CD8-positive, alpha-beta memory T cell (primary cell): ENCODE results near the gene EXD3. TPM values are rescaled to one million over a fixed set of nuclear protein-coding genes. Genes with fewer than 3 reads are reported as not detected.

Experiments used
- CTCF ChIA-PET: fragments of 350-600 bp; sonication (Branson Sonifier 250); formaldehyde crosslinking; loops from one replicate; lab custom pipeline; 2021; ENCODE audit warnings: antibody characterized with exemption; lab: Charles Lee
- POLR2A ChIA-PET: fragments of 350-600 bp; sonication (Branson Sonifier 250); formaldehyde crosslinking; loops from one replicate; lab custom pipeline; 2021; ENCODE audit warnings: antibody characterized with exemption; lab: Charles Lee
- DNase-seq, 5 donors: peaks; one replicate each; pipeline versions ENCODE4 v3.0.0 to v3.0.0-alpha.2; 2020 to 2022; ENCODE audit warnings: mixed read lengths in 1 of 5
- H3K27ac ChIP-seq: one replicate; pipeline ENCODE4 v1.7.0; 2013; ENCODE audit warnings: low read depth, mild to moderate bottlenecking, low read length, moderate library complexity
- H3K27me3 ChIP-seq: 2 replicates; pipeline ENCODE4 v1.7.0; 2013; ENCODE audit warnings: low read length, mild to moderate bottlenecking; ENCODE audit not compliant: insufficient read depth, poor library complexity, severe bottlenecking
- H3K36me3 ChIP-seq: 2 replicates; pipeline ENCODE4 v1.7.0; 2013; ENCODE audit warnings: mild to moderate bottlenecking, low read length, moderate library complexity; ENCODE audit not compliant: insufficient read depth
- H3K4me1 ChIP-seq: 2 replicates; pipeline ENCODE4 v1.7.0; 2013; ENCODE audit warnings: mild to moderate bottlenecking, low read length, moderate library complexity; ENCODE audit not compliant: insufficient read depth
- H3K4me3 ChIP-seq: 2 replicates; pipeline ENCODE4 v1.7.0; 2013; ENCODE audit warnings: mild to moderate bottlenecking, low read length
- H3K9me3 ChIP-seq: 2 replicates; pipeline ENCODE4 v1.7.0; 2013; ENCODE audit warnings: mild to moderate bottlenecking, low read length
- H3K27ac Mint-ChIP-seq, 8 donors: one replicate each; pipeline ENCODE4 v1.8.0; 2020 to 2021; ENCODE audit warnings: mixed read lengths in 8 of 8, mild to moderate bottlenecking in 6 of 8, inconsistent platforms in 3 of 8, moderate library complexity in 3 of 8
- H3K27me3 Mint-ChIP-seq, 2 donors: one replicate each; pipeline ENCODE4 v1.8.0; 2020 to 2021; ENCODE audit warnings: mixed read lengths in 2 of 2, mild to moderate bottlenecking in 1 of 2, moderate library complexity in 1 of 2
- H3K36me3 Mint-ChIP-seq, 3 donors: one replicate each; pipeline ENCODE4 v1.8.0; 2020 to 2021; ENCODE audit warnings: mixed read lengths in 3 of 3, inconsistent platforms in 1 of 3, mild to moderate bottlenecking in 1 of 3
- H3K4me1 Mint-ChIP-seq, 3 donors: one replicate each; pipeline ENCODE4 v1.8.0; 2020 to 2021; ENCODE audit warnings: mixed read lengths in 3 of 3, inconsistent platforms in 1 of 3, mild to moderate bottlenecking in 1 of 3
- H3K4me3 Mint-ChIP-seq, 7 donors: one replicate each; pipeline ENCODE4 v1.8.0; 2020 to 2021; ENCODE audit warnings: mixed read lengths in 7 of 7, mild to moderate bottlenecking in 6 of 7, moderate library complexity in 4 of 7, inconsistent platforms in 2 of 7
- H3K9me3 Mint-ChIP-seq, 5 donors: one replicate each; pipeline ENCODE4 v1.8.0; 2020 to 2022; ENCODE audit warnings: mixed read lengths in 5 of 5, mild to moderate bottlenecking in 3 of 5, moderate library complexity in 2 of 5, inconsistent platforms in 1 of 5
- polyA plus RNA-seq: library from polyadenylated mRNA; unstranded; fragments of 300-500 nt; fragmentation: Illumina TruSeq; gene quantifications from one replicate; pipeline ENCODE4 v1.2.3, GENCODE V29; 2021
- total RNA-seq, 2 experiments: library from RNA; stranded (reverse); gene quantifications; one replicate each; pipeline ENCODE4 v1.2.3, GENCODE V29; 2021

Gene EXD3
- total and polyA plus RNA-seq, 3 experiments from 2014 or later: 4.8 to 6.7 (median 6.6) TPM

DNA sequence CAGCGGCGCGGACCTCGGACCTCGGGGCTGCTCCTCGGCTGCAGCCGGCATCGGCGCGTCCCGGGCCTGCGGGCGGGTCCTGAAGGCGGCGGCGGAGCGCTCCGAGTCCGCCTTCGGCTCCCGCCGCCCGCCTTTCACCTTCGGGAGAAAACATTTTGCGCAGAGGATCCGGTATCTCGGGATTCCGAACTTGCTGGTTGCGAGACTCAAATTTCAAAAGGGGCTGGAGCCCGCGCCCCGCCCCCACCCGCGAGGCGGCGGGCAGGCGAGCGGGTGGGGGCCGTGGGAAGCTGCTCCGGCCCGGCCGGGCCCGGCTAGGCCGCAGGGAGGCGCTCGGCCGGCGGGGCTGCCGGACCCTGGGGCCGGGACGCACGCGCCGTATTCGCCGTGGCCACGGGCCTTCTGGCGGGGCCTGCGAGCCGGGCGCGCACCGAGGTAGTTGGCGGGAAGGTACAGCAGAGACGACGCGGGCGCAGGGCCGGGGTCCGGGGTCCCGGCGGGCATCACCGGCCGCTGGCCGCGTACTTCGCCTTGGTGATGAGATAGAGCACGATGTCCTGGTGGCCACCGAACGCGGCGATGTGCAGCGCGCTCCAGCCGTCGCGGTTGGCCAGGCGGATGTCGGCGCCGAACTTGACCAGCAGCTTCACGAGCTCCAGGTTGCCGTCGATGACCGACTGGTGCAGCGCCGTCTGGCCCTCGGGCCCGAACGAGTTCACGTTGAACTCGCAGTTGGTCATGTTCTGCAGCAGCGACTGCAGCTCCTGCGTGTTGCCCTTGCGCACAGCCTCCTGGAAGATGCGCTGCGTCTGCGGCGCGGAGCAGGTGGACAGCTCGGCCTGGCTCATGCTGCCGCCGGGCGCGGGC lies 121.6 kb downstream of the EXD3 start:
- Mint-ChIP-seq H3K36me3 (no peaks in the 10 kb centered on the region), H3K4me1 (peaks cover 5 to 19% (median 7%) of the 10 kb centered on the region in 3 donors), H3K4me3 (peak overlapping the region; percentile 68 to 87 (median 82)), H3K27ac (no peak overlapping the region), H3K9me3 (peaks cover 0 to 2% (median 0%) of the 10 kb centered on the region in 5 donors), H3K27me3 (peaks cover 16 to 21% of the 10 kb centered on the region in 2 donors)
- Histone ChIP-seq H3K4me3 (peak overlapping the region; percentile 19), H3K36me3 (no peaks in the 10 kb centered on the region), H3K9me3 (no peaks in the 10 kb centered on the region), H3K4me1 (peaks cover 26% of the 10 kb centered on the region), H3K27me3 (peaks cover 37% of the 10 kb centered on the region), H3K27ac (peak overlapping the region; percentile 64)
- no peak for DNase-seq
- CTCF ChIA-PET: interaction anchor here (0.7 to 1.5 kb wide), 2 partner anchors 64 to 142 kb away, joined by 4 read pairs; no protein-coding TSS in a partner anchor
- POLR2A ChIA-PET: interaction anchor here (0.6 to 1.3 kb wide), 2 partner anchors 122 to 250 kb away, joined by 3 to 4 read pairs; partner anchors contain the start of genes EXD3, MRPL41 and NOXA1

DNA sequence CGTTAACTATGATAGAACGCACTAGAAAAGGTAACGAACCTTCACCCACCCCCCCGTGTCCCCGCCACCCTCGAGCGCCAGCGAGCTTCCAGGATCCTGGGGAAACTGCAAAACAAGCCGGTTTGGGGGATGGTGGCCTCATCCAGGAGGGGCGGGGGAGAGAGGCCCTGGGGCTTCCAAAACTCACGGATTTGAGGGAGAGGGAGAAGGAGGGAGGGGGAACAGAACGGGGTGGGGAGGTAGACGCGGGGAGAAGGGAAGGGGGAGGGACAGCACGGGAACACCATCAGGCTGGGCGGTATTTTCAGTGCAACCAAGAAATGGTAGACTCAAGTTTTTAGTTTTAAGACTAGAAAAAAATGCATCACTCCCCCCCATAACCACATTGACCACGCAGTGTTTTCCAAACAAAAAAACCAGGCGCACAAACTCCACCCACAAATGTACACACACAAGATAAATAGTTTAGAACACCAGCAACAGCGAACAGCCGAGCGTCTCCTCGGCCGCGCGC lies 122.3 kb downstream of the EXD3 start:
- H3K4me3 Mint-ChIP-seq: peak overlapping the region; percentile 70 to 87 (median 82)
- peaks cover 5 to 19% (median 7%) of the 10 kb centered on the region in 3 donors for H3K4me1 Mint-ChIP-seq
- peaks cover 0 to 2% (median 0%) of the 10 kb centered on the region in 5 donors for H3K9me3 Mint-ChIP-seq
- peaks cover 16 to 22% of the 10 kb centered on the region in 2 donors for H3K27me3 Mint-ChIP-seq
- peak overlapping the region; percentile 64 for H3K27ac ChIP-seq
- no peaks in the 10 kb centered on the region for H3K36me3 ChIP-seq
- no peaks in the 10 kb centered on the region for H3K9me3 ChIP-seq
- no peaks in the 10 kb centered on the region for H3K36me3 Mint-ChIP-seq
- H3K4me3 ChIP-seq: peak overlapping the region; percentile 19
- H3K4me1 ChIP-seq: peaks cover 21% of the 10 kb centered on the region
- DNase-seq: no peak
- no peak overlapping the region for H3K27ac Mint-ChIP-seq
- ChIA-PET POLR2A (no interaction called here), CTCF (no interaction called here)
- H3K27me3 ChIP-seq: peaks cover 40% of the 10 kb centered on the region

DNA sequence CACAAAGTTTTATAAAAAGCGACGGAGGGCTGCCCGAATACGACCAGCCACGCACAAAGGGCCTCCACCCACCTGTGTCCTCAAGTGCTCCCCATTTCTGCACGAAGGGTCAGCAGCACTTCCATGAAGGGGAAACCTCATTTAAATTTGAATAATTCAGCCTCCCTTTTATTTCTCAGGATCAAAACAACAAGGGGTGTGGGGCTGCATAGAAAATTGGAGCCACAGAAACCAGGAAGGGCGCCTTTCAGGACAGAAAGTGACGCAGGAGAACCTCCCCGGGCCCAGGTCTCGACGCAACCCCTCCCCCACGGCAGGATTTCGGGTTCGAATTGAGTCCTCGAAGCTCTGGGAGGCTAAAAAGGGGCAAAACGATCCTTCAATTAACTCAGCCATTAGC lies 123.0 kb downstream of the EXD3 start:
- H3K4me1 ChIP-seq: peaks cover 17% of the 10 kb centered on the region
- H3K9me3 Mint-ChIP-seq: peaks cover 0 to 2% (median 0%) of the 10 kb centered on the region in 5 donors
- H3K27me3 ChIP-seq: peaks cover 42% of the 10 kb centered on the region
- H3K27ac ChIP-seq: peak overlapping the region; percentile 64
- no peak overlapping the region for H3K27ac Mint-ChIP-seq
- H3K4me1 Mint-ChIP-seq: peaks cover 5 to 14% (median 7%) of the 10 kb centered on the region in 3 donors
- H3K4me3 ChIP-seq: no peak overlapping the region
- H3K36me3 Mint-ChIP-seq: no peaks in the 10 kb centered on the region
- POLR2A ChIA-PET: no interaction called here
- H3K36me3 ChIP-seq: no peaks in the 10 kb centered on the region
- H3K27me3 Mint-ChIP-seq: peaks cover 16 to 23% of the 10 kb centered on the region in 2 donors
- H3K4me3 Mint-ChIP-seq: peak overlapping the region in 4 of 7 donors; percentile 38 to 78 (median 45)
- DNase-seq: no peak
- no peaks in the 10 kb centered on the region for H3K9me3 ChIP-seq
- CTCF ChIA-PET: no interaction called here

GRCh38 chr9:137299203-137299565 lies 123.8 kb downstream of the EXD3 start:
- Mint-ChIP-seq H3K36me3 (no peaks in the 10 kb centered on the region), H3K4me1 (peaks cover 5 to 17% (median 10%) of the 10 kb centered on the region in 3 donors), H3K9me3 (peaks cover 0 to 2% (median 0%) of the 10 kb centered on the region in 5 donors), H3K27me3 (peaks cover 22 to 29% of the 10 kb centered on the region in 2 donors), H3K4me3 (no peak overlapping the region), H3K27ac (no peak overlapping the region)
- no peaks in the 10 kb centered on the region for H3K9me3 ChIP-seq
- H3K27ac ChIP-seq: no peak overlapping the region
- no peaks in the 10 kb centered on the region for H3K36me3 ChIP-seq
- no peak overlapping the region for H3K4me3 ChIP-seq
- ChIA-PET POLR2A (no interaction called here), CTCF (no interaction called here)
- peaks cover 19% of the 10 kb centered on the region for H3K4me1 ChIP-seq
- no peak for DNase-seq
- peaks cover 49% of the 10 kb centered on the region for H3K27me3 ChIP-seq

DNA sequence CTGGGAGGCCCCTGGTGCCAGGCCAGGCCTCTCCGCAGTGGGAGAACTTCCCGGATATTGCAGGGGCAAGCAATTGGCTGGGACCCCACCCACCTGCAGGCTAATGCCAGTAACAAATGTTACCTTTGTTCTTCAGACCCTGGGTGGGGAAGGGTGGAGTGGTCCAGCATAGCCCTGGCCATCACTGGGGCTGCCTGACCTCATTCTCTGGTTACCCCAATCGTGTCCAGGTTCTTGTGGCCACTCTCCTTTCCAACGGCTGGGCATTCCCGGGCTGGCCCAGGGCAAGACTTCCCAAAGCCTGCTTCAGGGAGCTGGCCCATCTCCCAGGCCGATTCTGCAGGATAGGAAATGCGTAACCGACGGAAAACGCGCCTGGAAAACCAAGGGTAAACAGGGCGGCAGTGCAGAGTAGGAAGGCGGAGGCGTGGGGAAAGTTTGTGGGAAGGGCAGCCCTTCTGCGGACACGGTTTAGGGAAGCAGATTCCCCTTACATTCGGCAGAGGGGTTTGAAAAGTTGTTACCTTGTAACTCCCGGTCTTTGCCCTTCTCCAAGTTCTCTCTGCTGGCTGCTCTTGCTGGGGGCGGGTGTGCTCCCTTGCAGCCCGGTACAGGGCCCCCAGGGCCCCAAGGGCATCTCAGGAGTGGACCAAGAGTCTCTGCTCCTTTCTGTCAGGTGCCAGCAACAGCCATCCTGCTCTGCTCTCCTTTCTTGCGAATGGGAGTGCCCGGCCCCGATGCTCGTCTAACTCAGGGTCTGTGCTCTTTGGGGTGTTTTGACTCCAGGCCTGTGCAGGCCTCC lies 124.4 kb downstream of the EXD3 start:
- ChIA-PET POLR2A (no interaction called here), CTCF (no interaction called here)
- peaks cover 27 to 32% of the 10 kb centered on the region in 2 donors for H3K27me3 Mint-ChIP-seq
- H3K9me3 ChIP-seq: no peaks in the 10 kb centered on the region
- peaks cover 5 to 17% (median 10%) of the 10 kb centered on the region in 3 donors for H3K4me1 Mint-ChIP-seq
- no peak for DNase-seq
- peaks cover 0 to 5% (median 0%) of the 10 kb centered on the region in 5 donors for H3K9me3 Mint-ChIP-seq
- H3K36me3 ChIP-seq: no peaks in the 10 kb centered on the region
- H3K4me3 Mint-ChIP-seq: no peak overlapping the region
- H3K27ac ChIP-seq: no peak overlapping the region
- no peak overlapping the region for H3K4me3 ChIP-seq
- peaks cover 19% of the 10 kb centered on the region for H3K4me1 ChIP-seq
- H3K27me3 ChIP-seq: peaks cover 53% of the 10 kb centered on the region
- H3K36me3 Mint-ChIP-seq: no peaks in the 10 kb centered on the region
- no peak overlapping the region for H3K27ac Mint-ChIP-seq

DNA sequence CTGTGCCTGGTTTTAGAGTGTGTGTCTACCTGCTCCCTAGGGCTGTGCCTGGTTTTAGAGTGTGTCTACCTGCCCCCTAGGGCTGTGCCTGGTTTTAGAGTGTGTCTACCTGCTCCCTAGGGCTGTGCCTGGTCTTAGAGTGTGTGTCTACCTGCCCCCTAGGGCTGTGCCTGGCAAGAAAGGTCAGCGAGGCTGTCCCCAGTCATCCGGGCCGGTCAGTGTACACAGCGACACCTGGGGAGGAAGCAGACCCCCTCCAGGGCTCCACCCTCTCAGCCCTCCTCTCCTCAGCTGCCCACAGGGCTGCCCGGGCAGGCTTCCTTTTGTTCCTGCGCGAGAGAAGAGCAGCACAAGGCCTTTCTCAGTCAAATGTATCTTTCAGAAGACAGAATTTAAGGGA lies 125.0 kb downstream of the EXD3 start:
- Mint-ChIP-seq H3K27me3 (peaks cover 33 to 37% of the 10 kb centered on the region in 2 donors), H3K27ac (no peak overlapping the region), H3K4me1 (peaks cover 5 to 17% (median 10%) of the 10 kb centered on the region in 3 donors), H3K9me3 (peaks cover 0 to 5% (median 0%) of the 10 kb centered on the region in 5 donors), H3K4me3 (peak overlapping the region in 1 of 7 donors; percentile 16), H3K36me3 (no peaks in the 10 kb centered on the region)
- CTCF ChIA-PET: no interaction called here
- no peaks in the 10 kb centered on the region for H3K36me3 ChIP-seq
- no peak overlapping the region for H3K27ac ChIP-seq
- peaks cover 19% of the 10 kb centered on the region for H3K4me1 ChIP-seq
- POLR2A ChIA-PET: no interaction called here
- no peak overlapping the region for H3K4me3 ChIP-seq
- no peak for DNase-seq
- H3K27me3 ChIP-seq: peaks cover 55% of the 10 kb centered on the region
- no peaks in the 10 kb centered on the region for H3K9me3 ChIP-seq

DNA sequence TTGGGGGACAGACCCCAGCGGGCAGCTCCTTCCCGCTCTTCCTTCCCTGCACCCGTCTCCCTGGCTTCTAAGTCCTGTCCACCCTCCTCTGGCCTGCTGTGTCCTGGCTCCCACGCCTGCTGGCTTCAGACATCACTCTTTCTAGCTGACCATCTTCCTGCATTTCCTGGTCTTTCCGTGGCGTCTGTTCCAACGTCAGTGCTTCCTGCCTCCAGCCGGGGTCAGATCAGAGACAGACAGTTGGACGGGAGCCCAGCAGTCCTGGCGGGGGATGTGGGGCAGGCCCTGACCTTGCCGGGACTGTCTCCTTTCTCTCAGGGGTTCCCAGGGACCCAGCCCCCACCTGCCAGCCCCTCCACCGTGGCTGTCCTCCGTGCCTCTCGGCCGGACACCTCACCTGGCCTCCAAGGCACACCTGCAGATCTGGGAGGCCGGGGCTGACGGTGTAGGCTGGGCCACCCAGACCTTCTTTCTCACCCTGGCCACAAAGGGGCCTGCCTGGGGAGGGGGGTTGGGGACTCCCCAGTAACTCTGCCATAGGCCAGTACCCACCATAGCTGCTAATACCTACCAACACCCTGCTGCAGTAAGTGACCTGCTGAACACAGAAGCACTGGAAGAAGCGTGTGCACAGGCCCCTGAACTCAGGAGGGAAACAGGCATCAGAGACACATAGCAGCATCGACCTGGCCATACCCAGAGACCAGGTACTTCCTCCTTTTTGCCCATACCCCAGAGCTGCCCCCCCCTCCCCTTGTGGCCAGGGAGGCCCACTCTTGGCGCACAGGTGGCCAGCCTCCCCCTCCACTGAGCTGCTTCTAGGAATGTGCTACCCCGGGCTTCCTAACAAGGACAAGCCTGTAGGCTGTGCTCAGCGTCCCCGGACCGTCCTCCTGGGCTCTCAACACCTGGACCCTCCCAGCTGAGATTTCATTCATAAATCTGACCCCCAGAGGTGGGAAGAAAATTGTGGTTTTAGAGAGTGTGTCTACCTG lies 126.0 kb downstream of the EXD3 start:
- Histone ChIP-seq H3K4me3 (no peak overlapping the region), H3K27me3 (peaks cover 55% of the 10 kb centered on the region), H3K27ac (no peak overlapping the region), H3K4me1 (peaks cover 19% of the 10 kb centered on the region), H3K9me3 (no peaks in the 10 kb centered on the region), H3K36me3 (no peaks in the 10 kb centered on the region)
- DNase-seq: no peak
- peaks cover 0 to 5% (median 0%) of the 10 kb centered on the region in 5 donors for H3K9me3 Mint-ChIP-seq
- H3K4me3 Mint-ChIP-seq: peak overlapping the region in 6 of 7 donors; percentile 12 to 83 (median 70)
- peaks cover 35 to 39% of the 10 kb centered on the region in 2 donors for H3K27me3 Mint-ChIP-seq
- CTCF ChIA-PET: no interaction called here
- POLR2A ChIA-PET: no interaction called here
- H3K27ac Mint-ChIP-seq: peak overlapping the region in 1 of 8 donors; percentile 74
- no peaks in the 10 kb centered on the region for H3K36me3 Mint-ChIP-seq
- peaks cover 5 to 17% (median 10%) of the 10 kb centered on the region in 3 donors for H3K4me1 Mint-ChIP-seq
